ENCODE data around the gene DBR1.

GRCh38 chr3:138135833-138136194 lies 38.9 kb downstream of the DBR1 start:
- TF ChIP-seq CTCF (IDR thresholded peaks at IDR 0.05), result no peak
- TF ChIP-seq POLR2AphosphoS5 (IDR thresholded peaks at IDR 0.05), result no peak
- TF ChIP-seq POLR2A (IDR thresholded peaks at IDR 0.05), result no peak

All from transverse colon (tissue), 4 donors.